NCI-H2029 (cell line): ENCODE results near the gene ST7.

ENCODE experiments used
- DNase-seq: peaks from one replicate; lab custom pipeline; 2025; lab: John Stamatoyannopoulos, UW

The ST7 gene

GRCh38 chr7:116978006-116978405 lies 24.7 kb downstream of the ST7 start:
- DNase-seq: no peak

GRCh38 chr7:116979430-116979829 lies 26.1 kb downstream of the ST7 start:
- no peak for DNase-seq

- no peak for DNase-seq
Observed at GRCh38 chr7:116980354-116980753, 27.1 kb downstream of the ST7 start.

- no peak for DNase-seq
Observed at GRCh38 chr7:116981939-116982338, 28.6 kb downstream of the ST7 start.

DNA sequence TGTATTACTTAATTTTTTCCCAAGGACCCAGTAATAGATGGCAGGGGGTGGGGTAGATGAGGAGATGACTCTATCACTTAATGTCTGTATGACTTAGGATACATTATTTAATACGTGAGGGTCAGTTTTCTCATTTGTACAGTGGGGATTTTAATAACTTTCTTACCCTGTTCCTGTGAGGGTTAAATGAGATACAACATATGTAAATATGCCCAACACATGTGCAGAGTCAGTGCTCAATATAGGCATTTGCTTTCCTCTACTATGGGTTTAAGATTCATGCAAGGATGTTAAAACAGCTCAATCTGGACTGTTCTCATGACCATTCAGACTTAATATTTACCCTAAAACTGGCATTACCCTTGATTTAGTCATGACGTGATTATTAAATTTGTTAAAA lies 31.2 kb downstream of the ST7 start:
- DNase-seq: no peak

DNA sequence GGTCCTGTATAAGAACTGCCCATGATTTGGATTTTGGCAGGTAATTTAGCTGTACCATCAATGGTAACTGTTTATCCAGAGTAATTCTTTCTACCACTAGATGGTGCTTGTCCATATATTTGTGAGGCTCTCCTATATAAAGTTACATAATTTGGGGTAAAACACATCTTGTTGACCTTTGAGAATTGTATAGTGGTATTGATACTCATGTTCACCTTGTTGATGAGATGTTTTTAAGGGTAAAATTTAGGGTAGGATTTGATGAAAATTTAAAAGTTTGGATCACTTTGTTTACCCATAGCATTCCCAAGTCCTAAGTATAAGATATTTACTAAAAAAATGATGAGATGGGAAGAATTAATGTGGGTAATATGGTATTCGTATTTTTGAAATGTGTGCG lies 31.6 kb downstream of the ST7 start:
- peak; percentile 12 for DNase-seq

- DNase-seq: no peak
Observed at GRCh38 chr7:116985575-116985974, 32.3 kb downstream of the ST7 start.

- no peak for DNase-seq
Observed at GRCh38 chr7:116986611-116987565, 33.6 kb downstream of the ST7 start.

DNA sequence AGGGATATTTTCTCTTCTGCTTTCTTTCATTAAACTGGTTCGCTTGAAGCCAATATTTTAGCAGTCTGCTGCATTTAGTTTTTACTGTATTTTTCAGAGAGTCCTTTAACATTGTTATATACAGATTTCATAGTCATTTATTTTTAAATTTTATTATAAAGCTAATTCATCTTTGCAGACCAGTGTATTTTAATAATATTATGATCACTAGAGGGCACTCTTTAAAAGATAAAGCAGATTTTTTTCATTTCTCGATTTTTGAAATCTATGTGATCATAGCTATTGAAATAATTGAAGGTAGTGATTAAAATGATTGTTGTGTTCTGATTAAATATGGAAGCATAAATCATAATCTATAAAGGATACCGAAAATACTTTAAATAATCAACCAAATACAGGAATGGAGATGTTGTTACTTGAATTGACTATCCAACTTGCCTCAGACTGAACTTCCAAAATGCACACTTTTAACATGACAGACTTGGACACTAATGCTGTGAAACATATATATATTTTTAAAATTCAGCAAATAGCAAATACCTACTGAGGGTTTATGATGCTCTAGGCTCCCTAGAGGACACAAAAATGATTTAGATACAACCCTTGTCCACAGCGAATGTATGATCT lies 35.2 kb downstream of the ST7 start:
- DNase-seq: no peak

DNA sequence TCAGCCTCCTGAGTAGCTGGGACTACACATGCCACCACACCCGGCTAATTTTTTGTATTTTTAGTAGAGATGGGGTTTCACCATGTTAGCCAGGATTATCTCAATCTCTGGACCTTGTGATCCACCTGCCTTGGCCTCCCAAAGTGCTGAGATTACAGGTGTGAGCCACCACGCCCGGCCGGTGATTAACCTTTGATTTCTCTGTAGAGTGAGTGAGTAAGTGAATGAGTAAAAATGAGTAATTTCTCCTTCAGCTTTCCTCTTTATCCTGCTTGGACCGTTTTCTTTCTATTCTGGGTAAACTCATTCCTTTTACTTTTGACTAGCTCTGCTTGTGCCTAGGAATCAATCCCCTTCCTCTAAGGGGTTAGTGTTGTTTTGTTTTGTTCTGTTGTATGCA lies 36.8 kb downstream of the ST7 start:
- DNase-seq: no peak

- no peak for DNase-seq
Observed at GRCh38 chr7:116991233-116991632, 37.9 kb downstream of the ST7 start.

GRCh38 chr7:116994611-116995010 lies 41.3 kb downstream of the ST7 start:
- DNase-seq: no peak

DNA sequence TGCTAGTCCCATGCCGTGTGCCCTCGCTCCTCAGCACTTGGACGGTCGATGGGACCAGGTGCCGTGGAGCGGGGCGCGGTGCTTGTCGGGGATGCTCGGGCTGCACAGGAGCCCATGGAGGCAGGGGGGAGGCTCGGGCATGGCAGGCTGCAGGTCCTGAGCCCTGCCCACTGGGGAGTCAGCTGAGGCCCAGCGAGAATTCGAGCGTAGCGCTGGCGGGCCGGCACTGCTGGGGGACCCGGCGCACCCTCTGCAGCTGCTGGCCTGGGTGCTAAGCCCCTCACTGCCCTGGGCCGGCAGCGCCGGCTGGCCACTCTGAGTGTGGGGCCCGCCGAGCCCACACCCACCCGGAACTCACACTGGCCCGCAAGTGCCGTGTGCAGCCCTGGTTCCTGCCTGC lies 44.7 kb downstream of the ST7 start:
- DNase-seq: no peak

DNA sequence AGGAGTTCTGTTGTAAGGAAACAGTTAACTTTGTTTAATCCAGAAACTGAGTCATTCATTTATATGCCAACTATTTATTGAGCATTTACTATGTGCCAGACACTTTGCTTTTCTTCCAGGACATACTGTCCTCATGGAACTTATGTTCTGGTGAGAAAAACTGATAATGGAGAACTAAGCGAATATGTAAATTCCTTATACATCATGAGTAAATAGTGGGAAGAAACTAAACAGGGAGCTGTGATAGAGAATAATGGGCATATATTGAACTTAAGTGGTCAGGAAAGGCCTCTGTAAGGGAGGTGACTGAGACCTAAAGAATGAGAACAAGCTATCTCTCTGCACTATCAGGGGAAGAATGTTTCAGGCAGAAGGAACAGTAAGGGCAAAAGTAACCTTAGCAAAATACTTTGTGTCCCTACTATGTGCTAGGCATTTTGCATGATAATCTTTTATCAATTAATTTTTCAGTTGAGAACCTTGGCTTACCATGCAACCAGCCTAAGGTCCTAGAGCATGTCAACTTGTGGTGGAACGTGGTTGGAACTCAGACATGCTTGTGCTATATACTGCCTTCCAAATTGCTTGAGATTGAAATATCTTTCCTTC lies 45.4 kb downstream of the ST7 start:
- no peak for DNase-seq

DNA sequence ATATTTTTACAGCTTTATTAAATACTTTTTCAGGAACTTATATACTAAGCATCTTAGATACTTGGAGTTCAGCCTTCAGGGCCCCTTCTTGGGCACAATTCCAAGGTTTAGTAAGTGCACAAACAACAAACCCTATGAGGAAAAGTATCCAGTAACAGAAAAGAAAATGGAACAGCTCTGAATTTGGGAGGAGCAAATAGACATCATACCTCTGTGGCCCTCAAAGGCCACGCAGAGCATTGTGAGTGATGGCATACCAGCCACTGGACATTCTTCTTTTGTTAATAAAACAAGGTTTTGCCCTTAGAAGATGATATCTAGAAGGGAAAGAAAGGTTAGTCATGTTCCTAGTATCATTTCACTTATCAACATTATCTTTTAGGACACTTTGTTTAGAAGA lies 46.0 kb downstream of the ST7 start:
- DNase-seq: no peak

DNA sequence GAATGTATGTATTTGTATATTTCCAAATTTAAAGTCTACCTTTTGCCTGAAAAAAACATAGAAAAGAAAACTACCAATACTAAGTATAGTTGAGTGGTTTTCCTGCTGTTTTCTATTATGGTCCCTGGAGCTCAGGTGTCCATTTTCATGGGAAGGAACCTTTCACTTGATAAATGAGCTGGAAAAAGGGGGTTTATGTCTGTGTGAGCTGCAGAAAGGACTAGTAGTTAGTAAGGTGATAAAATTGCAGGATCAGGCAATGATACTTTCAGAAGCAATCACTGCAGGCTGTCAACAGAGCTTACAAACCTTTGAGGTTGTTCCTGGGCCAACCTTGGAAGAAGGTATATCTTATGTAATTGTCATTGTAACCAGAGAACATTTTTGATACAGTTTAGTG lies 48.0 kb downstream of the ST7 start:
- no peak for DNase-seq

- DNase-seq: no peak
Observed at GRCh38 chr7:117004899-117005298, 51.6 kb downstream of the ST7 start.

GRCh38 chr7:117005449-117005848 lies 52.1 kb downstream of the ST7 start:
- no peak for DNase-seq

DNA sequence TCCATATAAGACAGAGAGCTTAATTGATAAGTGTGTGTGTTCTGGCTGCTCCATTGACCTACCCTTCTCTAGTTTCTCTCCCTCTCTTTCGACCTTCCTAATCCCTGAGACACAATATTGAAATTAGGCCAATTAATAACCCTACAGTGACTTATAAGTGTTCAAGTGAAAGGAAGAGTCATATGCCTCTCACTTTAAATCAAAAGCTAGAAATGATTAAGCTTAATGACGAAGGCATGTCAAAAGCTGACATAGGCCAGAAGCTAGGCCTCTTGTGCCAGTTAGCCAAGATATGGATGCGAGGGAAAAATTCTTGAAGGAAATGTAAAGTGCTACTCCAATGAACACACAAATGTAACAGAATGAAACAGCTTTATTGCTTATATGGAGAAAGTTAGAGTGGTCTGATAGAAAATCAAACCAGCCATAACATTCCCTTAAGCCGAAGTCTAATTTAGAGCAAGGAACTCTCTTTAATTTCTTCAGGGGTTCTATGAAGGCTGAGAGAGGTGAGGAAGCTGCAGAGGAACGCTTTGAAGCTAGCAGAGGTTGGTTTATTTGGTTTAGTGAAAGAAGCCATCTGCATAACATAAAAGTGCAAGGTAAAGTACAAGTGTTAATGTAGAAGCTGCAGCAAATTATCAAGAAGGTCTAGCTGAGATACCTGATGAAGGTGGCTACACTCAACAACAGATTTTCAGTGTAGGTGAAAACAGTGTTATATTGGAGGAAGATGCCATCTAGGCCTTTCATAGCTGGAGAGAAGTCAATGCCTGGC lies 53.8 kb downstream of the ST7 start:
- no peak for DNase-seq

DNA sequence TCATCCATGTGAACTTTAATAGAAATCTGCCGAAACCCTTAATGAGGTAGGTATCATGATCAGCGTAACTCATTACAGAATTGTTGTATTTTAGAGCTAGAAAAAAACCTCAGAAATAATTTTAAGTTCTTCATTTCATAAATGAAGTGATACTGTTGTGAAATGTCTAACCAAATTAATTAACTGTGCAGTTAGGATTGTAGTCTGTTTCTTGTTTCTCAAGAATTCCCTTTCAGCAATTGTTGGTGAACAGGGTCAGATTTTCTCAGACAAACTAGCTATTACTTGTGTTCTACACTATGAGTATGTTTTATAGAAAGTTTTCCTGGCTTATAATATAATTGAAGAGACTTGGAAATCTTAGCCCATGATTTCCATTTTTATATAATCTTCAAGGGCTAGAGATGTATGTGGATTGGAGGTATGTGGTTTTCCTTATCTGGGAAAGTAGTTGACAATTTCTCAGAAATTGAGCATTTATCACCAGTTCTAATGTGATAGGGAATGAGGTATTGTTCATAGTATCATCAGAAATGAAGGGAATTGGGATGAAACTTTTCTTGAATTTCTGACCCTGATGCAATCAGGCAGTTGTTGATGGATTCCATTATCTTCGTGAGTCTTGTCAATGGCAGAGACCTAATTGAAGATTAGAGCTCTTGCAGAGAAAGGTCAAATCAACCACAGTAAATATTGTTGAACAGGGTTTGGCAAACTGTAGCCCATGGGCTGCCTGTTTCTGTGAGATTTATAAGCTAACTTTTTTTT lies 55.0 kb downstream of the ST7 start:
- DNase-seq: no peak

DNA sequence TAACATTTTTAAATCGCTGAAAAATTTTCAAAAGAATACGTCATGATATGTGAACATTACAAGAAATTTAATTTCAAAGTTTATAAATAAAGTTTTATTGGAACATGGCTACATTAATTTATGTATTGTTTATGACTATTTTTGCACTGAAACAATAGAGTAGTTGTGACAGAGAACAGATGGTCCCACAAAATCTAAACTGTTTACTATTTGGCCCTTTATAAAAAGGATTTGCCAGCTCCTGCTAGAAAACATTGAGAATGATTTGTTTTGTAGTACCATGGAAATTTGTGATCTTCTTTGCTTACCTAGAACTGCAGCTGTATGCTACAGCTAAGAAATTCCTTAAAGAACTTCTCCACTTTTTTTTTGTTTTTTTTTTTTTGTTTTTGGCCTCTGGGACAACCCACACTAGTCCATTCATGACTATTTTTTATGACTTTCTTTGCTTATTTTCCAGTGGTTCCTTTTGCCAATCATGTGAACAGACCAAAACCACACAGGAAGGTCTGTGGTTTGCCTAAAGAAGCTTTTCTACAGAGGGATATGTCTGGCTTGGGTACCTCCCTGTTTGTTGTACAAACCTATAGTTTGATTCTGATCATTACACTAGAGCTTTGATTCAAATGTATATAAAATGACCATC lies 55.7 kb downstream of the ST7 start:
- no peak for DNase-seq
